SU-DHL-6 (cell line): ENCODE measurements around the gene HBZ.

Experiments
- CTCF ChIP-seq: fragments of 200-600 bp; sonication (generic); IDR thresholded peaks from one replicate; pipeline ENCODE4 v1.5.1; 2017; ENCODE audit warnings: antibody characterized with exemption, mild to moderate bottlenecking, low read length, moderate library complexity; ENCODE audit not compliant: insufficient read depth, poor library complexity, severe bottlenecking
- EZH2phosphoT487 ChIP-seq: fragments of 200-600 bp; sonication (generic), shearing (Covaris generic); conservative IDR thresholded peaks from 2 replicates; pipeline ENCODE4 v1.6.1; 2018; ENCODE audit warnings: mild to moderate bottlenecking, antibody characterized with exemption, low read length, moderate library complexity, mixed read lengths

- TF ChIP-seq EZH2phosphoT487 (no peak), CTCF (no peak)
Measured at GRCh38 chr16:129075-129474, 23.4 kb upstream of the HBZ start.
